Measurements from ENCODE around the gene TTC13. TPM values are rescaled to one million over a fixed set of nuclear protein-coding genes. Genes with fewer than 3 reads are reported as not detected.

Gene TTC13
- total RNA-seq, 3 donors from 2014 or later (not counting 1 experiment from before 2014, with no cell fraction given), result 72.4 to 90.1 (median 80.4) TPM

GRCh38 chr1:230899841-230900251 is 78.8 kb downstream of the TTC13 start:
- Histone ChIP-seq H3K4me3 (ENCODE audit: low read length) (no peak overlapping the region), H3K4me1 (ENCODE audit: control insufficient read depth, insufficient read depth, low read length) (peaks cover 3% of the 10 kb centered on the region), H3K27ac (ENCODE audit: low read length) (no peak overlapping the region), H3K9me3 (ENCODE audit: control insufficient read depth, insufficient read depth, low read length) (no peaks in the 10 kb centered on the region), H3K36me3 (ENCODE audit: control insufficient read depth, insufficient read depth, low read length) (peaks cover 13% of the 10 kb centered on the region), H3K27me3 (ENCODE audit: control insufficient read depth, insufficient read depth, low read length) (no peaks in the 10 kb centered on the region)
- Mint-ChIP-seq H3K27ac (peak overlapping the region in 1 of 2 donors; percentile 58), H3K9me3 (no peaks in the 10 kb centered on the region), H3K4me3 (no peak overlapping the region), H3K27me3 (ENCODE audit: low read depth in 2 of 2) (no peaks in the 10 kb centered on the region), H3K4me1 (peaks cover 8 to 9% of the 10 kb centered on the region in 2 donors), H3K36me3 (peaks cover 14% of the 10 kb centered on the region)
- 89% methylated on average over 3 of the region's 5 CpGs for WGBS (ENCODE audit: insufficient coverage)
- no peak for TF ChIP-seq CTCF (IDR thresholded peaks at IDR 0.05)
- intact Hi-C loops (cut with micrococcal nuclease), result no loop called here
- DNase-seq (no peak), ATAC-seq (no peak)

GRCh38 chr1:230898748-230899147 is 79.9 kb downstream of the TTC13 start:
- no peak overlapping the region for H3K4me3 ChIP-seq (ENCODE audit: low read length)
- no peaks in the 10 kb centered on the region for H3K27me3 ChIP-seq (ENCODE audit: control insufficient read depth, insufficient read depth, low read length)
- no peak for DNase-seq
- peaks cover 6 to 7% of the 10 kb centered on the region in 2 donors for H3K4me1 Mint-ChIP-seq
- H3K4me3 Mint-ChIP-seq, result no peak overlapping the region
- intact Hi-C loops (cut with micrococcal nuclease), result no loop called here
- peaks cover 3% of the 10 kb centered on the region for H3K4me1 ChIP-seq (ENCODE audit: control insufficient read depth, insufficient read depth, low read length)
- H3K27ac Mint-ChIP-seq, result no peak overlapping the region
- peaks cover 11% of the 10 kb centered on the region for H3K36me3 ChIP-seq (ENCODE audit: control insufficient read depth, insufficient read depth, low read length)
- H3K36me3 Mint-ChIP-seq, result peaks cover 11% of the 10 kb centered on the region
- H3K27ac ChIP-seq (ENCODE audit: low read length), result no peak overlapping the region
- ATAC-seq, result no peak
- H3K9me3 Mint-ChIP-seq, result no peaks in the 10 kb centered on the region
- no peaks in the 10 kb centered on the region for H3K27me3 Mint-ChIP-seq (ENCODE audit: low read depth in 2 of 2)
- WGBS (ENCODE audit: insufficient coverage), result 92% methylated on average over 8 of the region's 8 CpGs
- H3K9me3 ChIP-seq (ENCODE audit: control insufficient read depth, insufficient read depth, low read length), result no peaks in the 10 kb centered on the region
- no peak for TF ChIP-seq CTCF (IDR thresholded peaks at IDR 0.05)

- no peak overlapping the region for H3K4me3 ChIP-seq (ENCODE audit: low read length)
- 93% methylated on average over 4 of the region's 4 CpGs for WGBS (ENCODE audit: insufficient coverage)
- Mint-ChIP-seq H3K4me3 (no peak overlapping the region), H3K27ac (no peak overlapping the region), H3K9me3 (no peaks in the 10 kb centered on the region), H3K27me3 (ENCODE audit: low read depth in 2 of 2) (no peaks in the 10 kb centered on the region), H3K36me3 (peaks cover 7% of the 10 kb centered on the region), H3K4me1 (peaks cover under 1 to 1% of the 10 kb centered on the region in 2 donors)
- no peaks in the 10 kb centered on the region for H3K27me3 ChIP-seq (ENCODE audit: control insufficient read depth, insufficient read depth, low read length)
- H3K4me1 ChIP-seq (ENCODE audit: control insufficient read depth, insufficient read depth, low read length), result no peaks in the 10 kb centered on the region
- DNase-seq (no peak), ATAC-seq (no peak)
- no peaks in the 10 kb centered on the region for H3K9me3 ChIP-seq (ENCODE audit: control insufficient read depth, insufficient read depth, low read length)
- no peak overlapping the region for H3K27ac ChIP-seq (ENCODE audit: low read length)
- peaks cover 6% of the 10 kb centered on the region for H3K36me3 ChIP-seq (ENCODE audit: control insufficient read depth, insufficient read depth, low read length)
- TF ChIP-seq CTCF (IDR thresholded peaks at IDR 0.05), result no peak
- intact Hi-C loops (cut with micrococcal nuclease), result no loop called here
Measured at GRCh38 chr1:230898144-230898543, 80.5 kb downstream of the TTC13 start.

- 83% methylated on average over 1 of the region's 1 CpG for WGBS (ENCODE audit: insufficient coverage)
- no peaks in the 10 kb centered on the region for H3K27me3 Mint-ChIP-seq (ENCODE audit: low read depth in 2 of 2)
Measured at GRCh38 chr1:230896779-230897178, 81.9 kb downstream of the TTC13 start.

More at GRCh38 chr1:230896779-230897178, 81.9 kb downstream of the TTC13 start:
- Mint-ChIP-seq H3K36me3 (peaks cover 7% of the 10 kb centered on the region), H3K4me1 (no peaks in the 10 kb centered on the region), H3K27ac (no peak overlapping the region), H3K9me3 (no peaks in the 10 kb centered on the region), H3K4me3 (no peak overlapping the region)
- intact Hi-C loops (cut with micrococcal nuclease), result no loop called here
- H3K27ac ChIP-seq (ENCODE audit: low read length), result no peak overlapping the region
- DNase-seq (no peak), ATAC-seq (no peak)
- no peaks in the 10 kb centered on the region for H3K27me3 ChIP-seq (ENCODE audit: control insufficient read depth, insufficient read depth, low read length)
- H3K4me1 ChIP-seq (ENCODE audit: control insufficient read depth, insufficient read depth, low read length), result no peaks in the 10 kb centered on the region
- no peak for TF ChIP-seq CTCF (IDR thresholded peaks at IDR 0.05)
- H3K4me3 ChIP-seq (ENCODE audit: low read length), result no peak overlapping the region
- H3K9me3 ChIP-seq (ENCODE audit: control insufficient read depth, insufficient read depth, low read length), result no peaks in the 10 kb centered on the region
- H3K36me3 ChIP-seq (ENCODE audit: control insufficient read depth, insufficient read depth, low read length), result peaks cover 4% of the 10 kb centered on the region

Measured in natural killer cell (primary cell).